Measurements from ENCODE around the gene ZNF280D. TPM values are rescaled to one million over a fixed set of nuclear protein-coding genes. Genes with fewer than 3 reads are reported as not detected.

The ZNF280D gene
- total RNA-seq, 1 donor from 2014 or later, result 25.1 TPM

- Mint-ChIP-seq H3K4me1 (no peaks in the 10 kb centered on the region), H3K4me3 (no peak overlapping the region), H3K36me3 (no peaks in the 10 kb centered on the region), H3K27ac (no peak overlapping the region), H3K9me3 (peaks cover 3% of the 10 kb centered on the region), H3K27me3 (ENCODE audit: low read depth) (no peaks in the 10 kb centered on the region)
- DNase-seq (ENCODE audit: low spot score in 2 of 2, unreplicated experiment in 2 of 2), result no peak
- no peak for TF ChIP-seq CTCF (IDR thresholded peaks at IDR 0.05; ENCODE audit: unreplicated experiment)
Observed at GRCh38 chr15:56613811-56614210, 119.5 kb downstream of the ZNF280D start.

DNA sequence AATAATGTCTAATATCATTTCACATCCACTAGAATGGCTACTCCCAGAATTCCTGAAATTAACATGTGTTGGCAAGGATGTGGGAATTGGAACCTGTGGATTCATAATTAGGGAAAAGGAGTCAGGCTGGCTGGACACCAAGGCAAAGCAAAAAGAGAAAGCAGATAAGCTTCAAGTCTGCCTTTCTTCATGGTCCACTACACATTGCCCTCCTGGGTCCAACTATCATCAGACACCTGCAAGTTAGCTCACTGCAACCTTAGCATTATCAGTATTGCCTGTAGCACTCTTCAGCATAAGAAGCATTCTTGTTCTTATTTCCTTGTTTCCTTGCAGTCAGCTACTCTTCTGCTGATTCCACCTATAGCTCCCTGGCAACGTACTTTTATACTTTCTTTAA is 124.3 kb downstream of the ZNF280D start:
- Mint-ChIP-seq H3K4me1 (no peaks in the 10 kb centered on the region), H3K36me3 (no peaks in the 10 kb centered on the region), H3K4me3 (no peak overlapping the region), H3K9me3 (peaks cover 19% of the 10 kb centered on the region), H3K27me3 (ENCODE audit: low read depth) (no peaks in the 10 kb centered on the region), H3K27ac (no peak overlapping the region)
- no peak for DNase-seq (ENCODE audit: low spot score in 2 of 2, unreplicated experiment in 2 of 2)
- no peak for TF ChIP-seq CTCF (IDR thresholded peaks at IDR 0.05; ENCODE audit: unreplicated experiment)

- H3K36me3 Mint-ChIP-seq, result no peaks in the 10 kb centered on the region
Observed at GRCh38 chr15:56608140-56608778, 125.0 kb downstream of the ZNF280D start.

GRCh38 chr15:56602253-56602652 is 131.1 kb downstream of the ZNF280D start:
- no peak for TF ChIP-seq CTCF (IDR thresholded peaks at IDR 0.05; ENCODE audit: unreplicated experiment)
- no peak for DNase-seq (ENCODE audit: low spot score in 2 of 2, unreplicated experiment in 2 of 2)
- H3K4me1 Mint-ChIP-seq, result no peaks in the 10 kb centered on the region
- H3K27ac Mint-ChIP-seq, result no peak overlapping the region
- peaks cover 7% of the 10 kb centered on the region for H3K36me3 Mint-ChIP-seq
- no peaks in the 10 kb centered on the region for H3K27me3 Mint-ChIP-seq (ENCODE audit: low read depth)
- H3K4me3 Mint-ChIP-seq, result no peak overlapping the region
- H3K9me3 Mint-ChIP-seq, result peaks cover 36% of the 10 kb centered on the region

More at GRCh38 chr15:56608140-56608778, 125.0 kb downstream of the ZNF280D start:
- Mint-ChIP-seq H3K27me3 (ENCODE audit: low read depth) (no peaks in the 10 kb centered on the region), H3K4me3 (no peak overlapping the region), H3K27ac (no peak overlapping the region), H3K9me3 (peaks cover 19% of the 10 kb centered on the region), H3K4me1 (no peaks in the 10 kb centered on the region)
- TF ChIP-seq CTCF (IDR thresholded peaks at IDR 0.05; ENCODE audit: unreplicated experiment), result no peak
- DNase-seq (ENCODE audit: low spot score in 2 of 2, unreplicated experiment in 2 of 2), result no peak

GRCh38 chr15:56600380-56600779 is 132.9 kb downstream of the ZNF280D start:
- Mint-ChIP-seq H3K4me3 (no peak overlapping the region), H3K36me3 (peaks cover 7% of the 10 kb centered on the region), H3K4me1 (no peaks in the 10 kb centered on the region), H3K9me3 (peaks cover 29% of the 10 kb centered on the region), H3K27me3 (ENCODE audit: low read depth) (no peaks in the 10 kb centered on the region), H3K27ac (no peak overlapping the region)
- TF ChIP-seq CTCF (IDR thresholded peaks at IDR 0.05; ENCODE audit: unreplicated experiment), result no peak
- no peak for DNase-seq (ENCODE audit: low spot score in 2 of 2, unreplicated experiment in 2 of 2)
